Stimulated activated CD8-positive, alpha-beta memory T cell treated with anti-CD3 and anti-CD28 coated beads, Interleukin-15, amount 100 ng/mL, for 1 hour (primary cell): ENCODE measurements around the gene GUCY1B1.
"Not testable (repeated sequence)": the region's sequence is repeated elsewhere in the genome, so short reads cannot be mapped to it uniquely, and the experiment has no call there.

ENCODE experiments used
- DNase-seq: peaks from one replicate; pipeline ENCODE4 v3.0.0-alpha.2; 2020; ENCODE audit warnings: low read depth

Gene GUCY1B1

DNA sequence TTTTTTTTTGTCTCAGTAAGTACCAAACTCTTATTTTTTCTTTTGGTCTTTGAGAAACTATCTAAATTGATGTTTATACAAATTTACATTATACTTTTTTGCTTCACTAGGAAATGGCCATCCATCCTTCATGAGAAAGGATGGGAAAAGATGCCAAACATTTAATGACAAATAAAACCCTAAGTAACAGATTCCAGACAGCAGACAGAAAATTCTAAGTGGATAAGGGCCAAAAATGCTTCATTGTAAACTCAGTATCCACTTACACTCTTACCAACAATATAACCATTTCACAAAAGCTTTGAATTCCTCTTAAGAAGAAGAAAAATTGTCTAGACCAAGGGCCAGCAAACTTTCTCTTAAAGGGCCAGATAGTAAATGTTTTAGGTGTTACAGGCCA lies 3.5 kb downstream of the GUCY1B1 start:
- DNase-seq, result no peak

DNA sequence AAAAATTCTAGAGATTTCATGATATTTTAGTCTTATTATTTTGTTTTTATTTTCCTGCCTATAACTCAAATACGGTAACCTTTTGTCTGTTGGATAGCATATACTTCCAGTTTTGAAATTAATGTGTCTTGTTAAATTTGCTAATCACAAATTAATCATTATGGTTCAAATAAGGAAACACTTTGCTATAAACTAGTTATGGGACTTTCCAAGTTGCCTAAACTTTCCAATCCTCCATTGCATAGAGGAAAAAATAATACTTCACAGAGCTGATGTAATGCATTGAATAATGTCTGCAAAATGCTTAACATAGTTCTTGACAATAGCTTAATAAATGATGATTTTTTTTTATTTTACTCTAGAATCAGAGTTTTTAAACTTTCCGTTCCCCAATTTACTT lies 4.7 kb downstream of the GUCY1B1 start:
- no peak for DNase-seq

DNA sequence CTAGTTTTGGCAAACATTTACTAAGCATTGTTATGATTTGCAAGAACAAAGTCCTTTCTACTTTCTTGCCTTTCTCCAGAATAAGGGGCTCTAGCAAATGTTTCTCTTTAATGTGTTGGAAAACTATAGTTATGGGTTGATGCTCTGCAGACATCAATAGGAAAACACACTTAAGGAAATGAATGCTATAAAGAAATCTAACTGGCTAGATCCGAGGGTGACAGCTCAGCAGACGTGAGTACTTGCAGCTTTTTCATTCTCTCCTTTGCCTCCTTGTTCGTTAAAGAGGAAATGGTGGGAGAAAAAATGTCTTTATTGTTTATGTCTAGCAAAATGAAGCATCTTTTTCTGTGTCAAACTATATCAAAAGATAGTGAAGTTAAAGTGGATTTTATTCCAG lies 6.3 kb downstream of the GUCY1B1 start:
- no peak for DNase-seq

GRCh38 chr4:155766622-155767021 lies 7.8 kb downstream of the GUCY1B1 start:
- DNase-seq, result no peak

DNA sequence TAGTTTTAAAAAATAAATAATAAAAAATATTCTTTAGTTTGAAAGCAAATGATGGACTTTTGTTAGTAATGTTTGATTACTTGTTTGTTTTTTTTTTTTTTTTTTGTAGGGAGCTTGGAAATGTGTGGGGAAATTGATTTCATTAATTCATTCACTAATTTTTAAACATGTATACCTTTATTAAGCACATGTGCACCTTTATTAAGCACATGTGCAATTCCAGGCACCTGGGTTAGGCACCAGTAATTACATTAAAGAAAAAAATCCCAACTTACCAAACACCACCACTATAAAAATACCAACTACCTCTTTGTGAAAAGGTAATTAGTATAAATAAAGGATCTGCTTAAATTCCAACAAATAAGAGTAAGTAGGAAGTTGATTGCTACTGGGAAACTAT lies 9.5 kb downstream of the GUCY1B1 start:
- no peak for DNase-seq

GRCh38 chr4:155769090-155769489 lies 10.3 kb downstream of the GUCY1B1 start:
- no peak for DNase-seq

DNA sequence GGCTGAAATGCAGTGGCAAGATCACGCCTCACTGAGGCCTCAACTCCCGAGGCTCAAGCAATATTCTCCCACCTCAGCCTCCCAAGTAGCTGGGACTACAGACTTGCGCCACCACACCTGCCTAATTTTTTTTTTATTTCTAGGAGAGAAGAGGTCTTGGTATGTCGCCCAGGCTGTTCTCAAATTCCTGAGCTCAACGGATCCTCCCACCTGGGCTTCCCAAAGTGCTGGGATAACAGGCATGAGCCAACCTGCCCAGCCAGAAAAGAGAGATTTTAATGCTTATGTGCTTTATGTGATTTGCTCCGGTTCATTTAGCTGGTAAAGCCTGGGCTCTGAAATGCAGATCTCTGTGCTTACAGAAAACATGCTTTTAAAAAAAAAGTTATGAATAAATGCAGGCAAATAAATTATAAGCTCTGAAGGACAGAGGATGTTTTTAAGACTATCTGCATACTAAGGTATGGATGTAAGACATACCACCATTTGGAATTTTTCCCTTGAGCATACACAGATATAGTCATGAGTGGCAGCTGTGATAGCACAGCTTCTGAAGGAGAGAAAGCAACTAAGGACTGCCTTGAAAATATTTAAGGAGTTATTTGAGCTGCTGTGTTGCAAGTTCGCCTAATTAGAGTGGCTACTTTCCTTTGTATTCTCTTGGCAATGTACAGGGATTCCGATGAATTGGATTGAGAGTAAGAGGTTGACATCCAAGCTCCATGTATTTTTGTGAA lies 13.8 kb downstream of the GUCY1B1 start:
- no peak for DNase-seq

- DNase-seq, result no peak
Measured at GRCh38 chr4:155773196-155773800, 14.5 kb downstream of the GUCY1B1 start.

DNA sequence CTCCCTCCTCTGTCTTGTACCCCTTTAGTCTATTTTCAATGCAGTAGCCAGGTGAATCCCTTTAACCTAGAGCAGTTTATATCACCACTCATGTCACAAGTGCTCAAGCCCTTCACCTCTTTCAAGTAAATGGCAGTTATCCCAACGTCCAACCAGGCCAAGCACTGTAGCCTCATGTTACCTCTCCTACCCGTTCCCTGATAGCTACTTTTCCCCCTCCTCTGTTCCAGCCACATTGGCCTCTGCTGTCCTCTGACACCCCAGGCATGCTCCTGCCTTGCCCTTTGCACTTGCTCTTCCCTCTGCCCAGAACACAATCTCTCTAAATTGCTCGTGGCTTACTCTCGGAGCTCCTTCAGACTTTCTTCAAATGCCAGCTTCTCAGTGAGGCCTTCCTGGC lies 15.2 kb downstream of the GUCY1B1 start:
- no peak for DNase-seq

DNA sequence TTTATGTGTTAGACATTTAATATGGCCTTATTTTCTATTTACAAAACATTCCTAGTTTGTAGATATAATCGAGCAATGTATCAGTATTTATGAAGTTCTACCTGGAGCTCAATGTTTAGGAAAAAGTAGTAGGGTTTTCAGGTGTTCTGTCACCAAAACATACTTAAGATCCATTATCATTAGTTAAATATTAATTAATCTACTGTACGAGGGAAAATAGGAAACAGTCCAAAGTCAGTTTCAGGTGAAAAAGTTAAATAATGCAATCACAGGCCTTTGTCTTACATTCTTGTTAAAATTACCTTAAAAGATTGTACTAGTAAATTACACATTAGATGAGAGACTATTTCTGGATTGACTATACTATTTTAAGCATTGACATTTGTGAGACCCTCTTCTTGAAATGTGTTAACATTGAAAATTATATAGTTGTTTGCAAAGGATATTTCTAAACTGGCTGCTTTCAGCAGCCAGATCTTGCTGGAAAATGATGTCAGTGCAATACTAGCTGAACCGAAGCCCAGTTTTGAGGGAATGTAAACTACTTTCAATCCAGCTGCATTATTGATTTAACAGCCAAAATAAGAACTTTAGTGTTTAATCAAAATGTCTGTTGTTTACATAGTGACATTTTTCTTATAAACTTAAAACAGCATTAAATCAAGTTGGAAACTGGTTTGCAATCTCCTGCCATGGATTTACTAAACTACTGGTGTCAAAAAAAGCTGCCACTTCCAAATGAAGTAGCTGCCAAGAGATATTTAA lies 19.3 kb downstream of the GUCY1B1 start:
- DNase-seq, result no peak

DNA sequence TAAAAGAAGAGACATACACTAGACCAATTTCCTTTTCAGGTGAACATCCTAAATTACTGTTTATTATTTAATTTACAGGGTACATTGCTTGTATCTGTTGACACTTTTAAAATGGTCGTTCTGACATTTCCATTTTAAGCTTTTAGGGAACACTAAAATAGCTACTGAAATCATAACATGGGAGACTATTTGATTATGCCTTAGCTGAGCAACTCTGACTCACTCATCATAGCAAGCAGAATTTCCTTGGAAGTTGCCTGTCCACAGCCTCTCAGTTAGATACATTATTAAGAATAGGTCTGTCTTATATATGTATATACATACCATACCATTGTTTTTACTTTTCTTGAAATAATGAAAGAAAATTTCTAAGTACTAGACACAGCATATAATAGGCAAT lies 22.0 kb downstream of the GUCY1B1 start:
- no peak for DNase-seq

DNA sequence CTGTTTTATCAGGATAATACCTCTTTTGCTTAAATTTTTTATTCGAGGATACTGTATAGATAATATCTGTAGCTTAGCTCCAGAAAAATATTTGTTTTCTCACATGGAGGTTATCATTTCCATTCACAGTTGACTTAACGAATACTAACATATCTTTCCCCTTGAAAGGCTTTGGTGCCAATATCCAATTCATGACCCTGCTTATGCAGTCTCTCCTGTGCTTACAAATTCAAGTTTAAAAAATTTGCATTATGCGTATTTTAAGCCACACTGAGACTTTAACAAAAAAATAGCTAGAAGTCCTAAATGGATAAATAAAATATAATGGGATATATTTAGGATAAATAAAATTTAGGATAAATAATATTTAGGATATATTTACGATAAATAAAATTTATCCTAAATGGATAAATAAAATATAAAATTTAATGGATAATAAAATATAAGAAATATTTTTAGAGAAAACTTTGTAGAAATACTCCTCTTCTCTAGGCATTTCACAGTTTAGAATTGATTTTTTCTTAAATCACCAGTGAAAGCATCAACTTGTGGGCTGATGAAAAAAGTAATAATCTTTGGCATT lies 22.5 kb downstream of the GUCY1B1 start:
- DNase-seq, result no peak

GRCh38 chr4:155784637-155785036 lies 25.8 kb downstream of the GUCY1B1 start:
- no peak for DNase-seq

DNA sequence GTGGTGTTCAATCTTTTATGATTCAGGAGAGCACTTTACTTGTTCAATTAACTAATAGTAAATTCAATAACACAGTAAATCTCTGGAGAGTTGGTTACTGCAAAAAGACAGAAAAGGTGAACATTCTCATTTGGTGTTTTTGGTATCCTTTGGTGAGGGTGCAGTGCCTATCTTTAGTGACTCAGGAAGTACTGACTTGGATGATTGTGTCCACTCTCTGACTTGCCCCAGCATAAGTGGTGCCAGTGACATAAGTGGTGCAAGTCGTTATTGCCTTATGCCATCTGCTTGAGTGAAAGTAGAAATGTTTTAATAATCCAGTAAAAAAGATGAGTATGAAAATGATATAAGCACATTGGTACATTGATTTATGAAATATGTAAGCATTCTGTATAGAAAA lies 27.0 kb downstream of the GUCY1B1 start:
- no peak for DNase-seq

- no peak for DNase-seq
Measured at GRCh38 chr4:155787113-155787710, 28.4 kb downstream of the GUCY1B1 start.

- DNase-seq, result no peak
Measured at GRCh38 chr4:155789391-155789790, 30.6 kb downstream of the GUCY1B1 start.

DNA sequence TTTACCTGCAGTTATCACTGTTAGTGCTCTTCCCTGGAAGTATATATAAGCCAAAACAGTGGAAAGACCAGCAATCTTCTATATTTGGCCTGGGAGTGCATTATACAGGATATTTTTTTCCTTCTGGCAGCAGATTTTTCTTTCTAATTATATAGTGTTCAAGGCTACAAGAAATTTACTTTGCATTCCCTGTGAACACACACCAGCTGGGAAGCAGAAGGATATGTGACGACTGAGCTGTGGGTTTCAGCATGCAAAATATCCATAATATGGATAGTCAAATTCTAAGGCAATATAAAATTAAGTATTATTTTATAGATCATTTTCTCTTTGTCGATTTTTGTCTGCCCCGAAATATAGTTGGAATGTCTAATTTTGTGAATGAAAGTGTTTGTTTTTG lies 31.2 kb downstream of the GUCY1B1 start:
- no peak for DNase-seq

DNA sequence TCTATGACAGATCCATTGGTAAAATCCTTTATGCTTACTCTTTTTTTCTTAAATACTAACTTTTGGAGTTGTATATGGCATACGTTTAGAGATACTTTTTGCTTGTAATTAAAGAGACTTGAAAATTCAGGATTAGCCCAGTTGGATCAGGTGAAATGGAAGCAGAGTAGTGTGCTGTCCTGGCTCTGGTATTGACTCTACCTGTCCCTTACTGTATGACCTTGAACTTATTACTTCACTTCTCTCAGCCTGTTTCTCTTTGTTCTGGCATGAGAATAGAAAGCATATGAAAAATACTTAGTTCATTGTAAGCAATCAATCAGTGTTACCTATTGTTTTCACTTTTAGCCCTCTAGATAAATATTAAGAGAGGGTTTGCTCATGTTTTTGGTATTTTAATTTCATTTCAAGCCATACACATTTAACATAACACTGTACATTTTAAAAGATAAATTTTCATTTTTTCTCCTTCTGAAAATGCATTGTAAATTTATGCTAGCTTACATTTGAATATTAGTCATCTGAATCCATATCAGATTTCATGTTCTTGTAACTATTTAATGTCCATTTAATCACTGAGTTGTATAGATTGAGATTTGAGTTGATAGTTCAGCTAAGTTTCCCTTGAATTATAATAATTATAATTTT lies 35.9 kb downstream of the GUCY1B1 start:
- no peak for DNase-seq

DNA sequence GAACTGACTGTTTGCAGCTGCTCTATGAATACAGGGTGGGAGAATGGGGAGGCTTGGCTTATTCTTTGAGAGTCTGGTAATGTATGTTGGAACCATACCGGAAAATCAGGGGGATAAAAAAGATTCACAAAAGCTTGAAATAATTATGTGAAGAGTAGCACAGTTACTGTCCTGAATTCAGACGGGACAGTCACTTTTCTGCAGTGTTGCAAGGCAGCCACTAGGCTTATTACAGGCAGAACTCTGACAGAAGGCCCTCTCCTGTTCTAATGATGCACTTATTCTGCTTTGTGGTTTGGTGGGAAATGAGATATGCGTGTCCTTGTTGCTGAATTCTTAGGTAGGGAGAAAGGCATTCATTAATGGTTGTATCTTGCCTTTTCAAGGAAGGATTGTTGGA lies 37.2 kb downstream of the GUCY1B1 start:
- DNase-seq, result no peak

DNA sequence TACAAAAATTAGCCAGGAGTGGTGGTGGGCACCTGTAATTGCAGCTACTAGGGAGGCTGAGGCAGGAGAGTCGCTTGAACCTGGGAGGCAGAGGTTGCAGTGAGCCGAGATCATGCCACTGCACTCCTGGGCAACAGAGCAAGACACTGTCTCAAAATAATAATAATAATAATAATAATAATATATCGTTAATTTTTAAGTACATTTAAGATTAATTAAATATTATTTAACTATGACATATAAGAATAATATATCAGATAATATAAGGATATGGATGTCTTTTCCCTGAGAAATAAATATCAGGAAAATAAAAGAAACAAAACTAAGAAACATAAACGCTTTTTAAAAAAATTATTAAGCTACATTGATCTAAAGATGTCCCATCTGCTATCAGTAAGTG lies 38.8 kb downstream of the GUCY1B1 start:
- DNase-seq, result not testable (repeated sequence)

GRCh38 chr4:155799116-155799793 lies 40.4 kb downstream of the GUCY1B1 start:
- DNase-seq, result no peak

GRCh38 chr4:155799794-155800123 lies 40.9 kb downstream of the GUCY1B1 start:
- DNase-seq, result no peak
